Endothelial cell of umbilical vein (primary cell): ENCODE results near the gene RGS7. TPM values are rescaled to one million over a fixed set of nuclear protein-coding genes. Genes with fewer than 3 reads are reported as not detected.

ENCODE experiments used
- BruUV-seq: library from RNA; stranded (reverse); fragments of 400-500 nt; replicated peaks from 2 replicates; lab custom pipeline; 2021; lab: Mats Ljungman, UMichigan
- CTCF ChIA-PET: fragments of 300-600, 350-600 bp; sonication (Branson Sonifier 250); formaldehyde crosslinking; loops from one replicate; lab custom pipeline; 2021; ENCODE audit warnings: antibody characterized with exemption, inconsistent platforms; lab: Charles Lee
- POLR2A ChIA-PET: fragments of 300-600, 350-600 bp; sonication (Branson Sonifier 250); formaldehyde crosslinking; loops from one replicate; lab custom pipeline; 2021; ENCODE audit warnings: antibody characterized with exemption, inconsistent platforms; lab: Charles Lee
- DNase-seq: peaks from one replicate; pipeline ENCODE4 v3.0.0-alpha.2; 2011; ENCODE audit warnings: low read depth, low spot score
- FAIRE-seq: peaks from 2 replicates; lab custom pipeline; 2011; peaks lifted over from hg19 to GRCh38; lab: Jason Lieb, UNC
- H2AFZ ChIP-seq: 2 replicates; pipeline ENCODE4 v1.6.0; 2012; ENCODE audit warnings: low read depth, low read length, control low read depth, inconsistent platforms
- H3K27ac ChIP-seq: 2 replicates; pipeline ENCODE4 v1.5.1; 2011; ENCODE audit warnings: low read depth, mild to moderate bottlenecking, control low read depth, low read length, moderate library complexity; ENCODE audit not compliant: insufficient read depth
- H3K27me3 ChIP-seq, 2 experiments: 2 replicates each; pipeline versions ENCODE4 v1.6.0 to v1.6.1; 2011; ENCODE audit warnings: low read length in 2 of 2, mixed read lengths in 1 of 2; ENCODE audit not compliant: control insufficient read depth in 2 of 2, insufficient read depth in 2 of 2
- H3K36me3 ChIP-seq, 2 experiments: 2 replicates in 1 of 2; 3 replicates in 1 of 2; pipeline ENCODE4 v1.5.1; 2011; ENCODE audit warnings: low read length in 2 of 2, mild to moderate bottlenecking in 1 of 2, moderate library complexity in 1 of 2; ENCODE audit not compliant: control insufficient read depth in 2 of 2, insufficient read depth in 2 of 2; ENCODE audit errors: extremely low read depth in 1 of 2
- H3K4me1 ChIP-seq: 3 replicates; pipeline ENCODE4 v1.5.1; 2011; ENCODE audit warnings: mild to moderate bottlenecking, low read length; ENCODE audit not compliant: control insufficient read depth, insufficient read depth; ENCODE audit errors: extremely low read depth
- H3K4me2 ChIP-seq: 2 replicates; pipeline ENCODE4 v1.6.1; 2011; ENCODE audit warnings: low read length, control low read depth, mixed read lengths; ENCODE audit not compliant: insufficient read depth
- H3K4me3 ChIP-seq, 3 experiments: fragments of 200-600 bp in 1 of 3; sonication (generic), shearing (Covaris generic) in 1 of 3; replicated peaks in 1 of 3; 2 replicates each; pipeline ENCODE4 v1.5.1; 2011 to 2016; ENCODE audit warnings: control low read depth in 3 of 3, low read length in 3 of 3, mild to moderate bottlenecking in 2 of 3, inconsistent platforms in 1 of 3, low read depth in 1 of 3, moderate library complexity in 1 of 3; ENCODE audit not compliant: insufficient read depth in 1 of 3
- H3K79me2 ChIP-seq: 2 replicates; pipeline ENCODE4 v1.6.0; 2012; ENCODE audit warnings: low read length, inconsistent platforms; ENCODE audit not compliant: control insufficient read depth, insufficient read depth
- H3K9ac ChIP-seq: replicated peaks from 2 replicates; pipeline ENCODE3; 2011; ENCODE audit warnings: low read length, control low read depth; ENCODE audit not compliant: insufficient read depth; ENCODE audit errors: extremely low read depth
- H3K9me1 ChIP-seq: replicated peaks from 3 replicates; pipeline ENCODE4 v1.6.0; 2011; ENCODE audit warnings: mild to moderate bottlenecking, low read length; ENCODE audit not compliant: control insufficient read depth, insufficient read depth; ENCODE audit errors: extremely low read depth
- H3K9me3 ChIP-seq: replicated peaks from 2 replicates; pipeline ENCODE4 v1.5.1; 2012; ENCODE audit warnings: low read length, inconsistent platforms; ENCODE audit not compliant: control insufficient read depth, insufficient read depth
- H4K20me1 ChIP-seq: replicated peaks from 2 replicates; pipeline ENCODE3; 2011; ENCODE audit warnings: mild to moderate bottlenecking, low read length; ENCODE audit not compliant: control insufficient read depth, insufficient read depth; ENCODE audit errors: extremely low read depth
- CTCF ChIP-seq, 2 donors: IDR thresholded peaks; 1 replicate in 1 of 2; 2 replicates in 1 of 2; pipeline ENCODE4 v1.5.1; 2011; ENCODE audit warnings: low read length in 2 of 2, mild to moderate bottlenecking in 2 of 2, moderate library complexity in 2 of 2, control low read depth in 1 of 2, inconsistent platforms in 1 of 2, low read depth in 1 of 2; ENCODE audit not compliant: insufficient read depth in 1 of 2; ENCODE audit errors: extremely low read depth in 1 of 2
- EZH2 ChIP-seq: IDR thresholded peaks from 2 replicates; pipeline ENCODE4 v1.6.1; 2012; ENCODE audit warnings: borderline replicate concordance, low read depth, mild to moderate bottlenecking, moderate library complexity, low read length, inconsistent platforms; ENCODE audit not compliant: severe bottlenecking
- FOS ChIP-seq: IDR thresholded peaks from 2 replicates; pipeline ENCODE4 v1.6.1; 2011; ENCODE audit warnings: mild to moderate bottlenecking, low read length, moderate library complexity, borderline replicate concordance; ENCODE audit not compliant: insufficient read depth
- GATA2 ChIP-seq: IDR thresholded peaks from 2 replicates; pipeline ENCODE4 v1.7.0; 2011; ENCODE audit warnings: low read depth, mild to moderate bottlenecking, moderate library complexity, mixed read lengths, low read length; ENCODE audit not compliant: insufficient read length, insufficient read depth
- JUN ChIP-seq: IDR thresholded peaks from 2 replicates; pipeline ENCODE4 v1.6.1; 2011; ENCODE audit warnings: borderline replicate concordance, low read depth; ENCODE audit not compliant: insufficient read length, insufficient read depth
- MAX ChIP-seq: IDR thresholded peaks from 2 replicates; pipeline ENCODE4 v1.6.1; 2011; ENCODE audit not compliant: insufficient read depth, insufficient read length
- MYC ChIP-seq: IDR thresholded peaks from one replicate; pipeline ENCODE4 v1.6.1; 2011; ENCODE audit warnings: mild to moderate bottlenecking, low read depth, low read length
- POLR2AphosphoS5 ChIP-seq: IDR thresholded peaks from 2 replicates; pipeline ENCODE4 v1.6.1; 2012; ENCODE audit warnings: low read depth, mild to moderate bottlenecking, control low read depth, low read length, moderate library complexity; ENCODE audit not compliant: insufficient read depth
- dilution Hi-C: fragments of 300-500 bp; cut with MboI; formaldehyde crosslinking; loops from one replicate; pipeline ENCODE4 v1.15.0; 2019; ENCODE audit warnings: low sequenced_read_pairs; ENCODE audit not compliant: extremely low pct_ligation_motif_present
- intact Hi-C: fragments of 100-400 bp; cut with micrococcal nuclease; formaldehyde crosslinking; loops from one replicate; pipeline ENCODE4 v1.10.0; 2022
- polyA plus RNA-seq, 4 experiments: library from polyadenylated mRNA; depleted of rRNA in 3 of 4; stranded (reverse) in 3 of 4; unstranded in 1 of 4; fragments of >200 nt; gene quantifications; 2 replicates each; pipeline versions ENCODE4 v1.2.1 to v1.2.3, GENCODE V29; 2011 to 2012; ENCODE audit warnings: missing spikeins in 1 of 4
- total RNA-seq: library from RNA; stranded (reverse); gene quantifications from 2 replicates; pipeline ENCODE4 v1.2.3, GENCODE V29; 2021

RGS7 gene
- total and polyA plus RNA-seq, 2 donors (not counting 3 experiments of a cell fraction or from before 2014, with no cell fraction given), result 0.43 to 0.44 TPM

GRCh38 chr1:241266121-241266520 lies 90.9 kb downstream of the RGS7 start:
- ChIA-PET CTCF (no interaction called here), POLR2A (no interaction called here)
- Histone ChIP-seq H2AFZ (no peak overlapping the region), H3K9me1 (no peaks in the 10 kb centered on the region), H3K79me2 (no peaks in the 10 kb centered on the region), H3K36me3 (no peaks in the 10 kb centered on the region), H4K20me1 (no peaks in the 10 kb centered on the region), H3K4me1 (no peaks in the 10 kb centered on the region), H3K9me3 (peaks cover 3% of the 10 kb centered on the region), H3K4me3 (no peak overlapping the region), H3K9ac (no peak overlapping the region), H3K4me2 (no peak overlapping the region), H3K27me3 (no peaks in the 10 kb centered on the region), H3K27ac (no peak overlapping the region)
- TF ChIP-seq POLR2AphosphoS5 (no peak), MAX (no peak), MYC (no peak), CTCF (IDR thresholded peaks at IDR 0.05; ENCODE audit: extremely low read depth in 1 of 2, insufficient read depth in 1 of 2, low read depth in 1 of 2, low read length in 2 of 2) (no peak), FOS (peak; percentile 4), JUN (no peak), GATA2 (no peak), EZH2 (no peak)
- dilution Hi-C loops (no loop called here), intact Hi-C loops (no loop called here)
- DNase-seq, result no peak
- no TSS peak for BruUV-seq
- no peak for FAIRE-seq
